Measurements from ENCODE around the gene NAALADL1. TPM values are rescaled to one million over a fixed set of nuclear protein-coding genes. Genes with fewer than 3 reads are reported as not detected.
A peak's percentile ranks its signal among the peaks of the same experiment; 100 is the strongest.

NAALADL1 gene
- total RNA-seq, 1 donor from 2014 or later: 21.7 TPM

- no peaks in the 10 kb centered on the region for H3K27me3 ChIP-seq (ENCODE audit: control insufficient read depth, insufficient read depth, low read length)
- no peak for TF ChIP-seq CTCF (IDR thresholded peaks at IDR 0.05; ENCODE audit: insufficient read depth, low read length, poor library complexity, severe bottlenecking)
- H3K4me3 ChIP-seq (ENCODE audit: low read depth, low read length): no peak overlapping the region
- peaks cover 2% of the 10 kb centered on the region for H3K36me3 ChIP-seq (ENCODE audit: control insufficient read depth, insufficient read depth, low read length)
- no peak for DNase-seq (ENCODE audit: low read depth)
Measured at GRCh38 chr11:65102142-65103095, 44.1 kb upstream of the NAALADL1 start.

GRCh38 chr11:65100674-65101350 is 42.5 kb upstream of the NAALADL1 start:
- Histone ChIP-seq H3K4me3 (ENCODE audit: low read depth, low read length) (no peak overlapping the region), H3K27me3 (ENCODE audit: control insufficient read depth, insufficient read depth, low read length) (no peaks in the 10 kb centered on the region), H3K36me3 (ENCODE audit: control insufficient read depth, insufficient read depth, low read length) (peaks cover 2% of the 10 kb centered on the region)
- DNase-seq (ENCODE audit: low read depth): no peak
- peak; percentile 8 for TF ChIP-seq CTCF (IDR thresholded peaks at IDR 0.05; ENCODE audit: insufficient read depth, low read length, poor library complexity, severe bottlenecking)

- TF ChIP-seq CTCF (IDR thresholded peaks at IDR 0.05; ENCODE audit: insufficient read depth, low read length, poor library complexity, severe bottlenecking): no peak
- peak overlapping the region; percentile 67 for H3K4me3 ChIP-seq (ENCODE audit: low read depth, low read length)
- no peak for DNase-seq (ENCODE audit: low read depth)
- no peaks in the 10 kb centered on the region for H3K27me3 ChIP-seq (ENCODE audit: control insufficient read depth, insufficient read depth, low read length)
- H3K36me3 ChIP-seq (ENCODE audit: control insufficient read depth, insufficient read depth, low read length): no peaks in the 10 kb centered on the region
Measured at GRCh38 chr11:65096926-65097325, 38.6 kb upstream of the NAALADL1 start.

GRCh38 chr11:65095974-65096806 is 37.8 kb upstream of the NAALADL1 start, which contains the start of gene VPS51:
Gene VPS51 (plus strand): TSS chr11:65096214. CDS start chr11:65096251, 37 bp downstream.
- no peaks in the 10 kb centered on the region for H3K36me3 ChIP-seq (ENCODE audit: control insufficient read depth, insufficient read depth, low read length)
- H3K4me3 ChIP-seq (ENCODE audit: low read depth, low read length): peak within 1 kb of the TSS; percentile 67
- H3K27me3 ChIP-seq (ENCODE audit: control insufficient read depth, insufficient read depth, low read length): no peaks in the 10 kb centered on the region
- DNase-seq (ENCODE audit: low read depth): no peak
- no peak for TF ChIP-seq CTCF (IDR thresholded peaks at IDR 0.05; ENCODE audit: insufficient read depth, low read length, poor library complexity, severe bottlenecking)

- DNase-seq (ENCODE audit: low read depth): no peak
- Histone ChIP-seq H3K36me3 (ENCODE audit: control insufficient read depth, insufficient read depth, low read length) (no peaks in the 10 kb centered on the region), H3K4me3 (ENCODE audit: low read depth, low read length) (peak overlapping the region; percentile 67), H3K27me3 (ENCODE audit: control insufficient read depth, insufficient read depth, low read length) (no peaks in the 10 kb centered on the region)
- no peak for TF ChIP-seq CTCF (IDR thresholded peaks at IDR 0.05; ENCODE audit: insufficient read depth, low read length, poor library complexity, severe bottlenecking)
Measured at GRCh38 chr11:65095427-65095826, 37.1 kb upstream of the NAALADL1 start.
